IMR-90 (cell line): ENCODE measurements around the gene MRPS31. TPM values are rescaled to one million over a fixed set of nuclear protein-coding genes. Genes with fewer than 3 reads are reported as not detected.

ENCODE experiments used
- ATAC-seq: fragments of 200-7000 bp; cut with Tn5 transposase; 2 replicates; pipeline ENCODE4 v1.9.1; 2020; ENCODE audit warnings: low read depth, mild to moderate bottlenecking, moderate library complexity
- BruUV-seq: library from RNA; stranded (reverse); fragments of 400-500 nt; replicated peaks from 2 replicates; lab custom pipeline; 2021; lab: Mats Ljungman, UMichigan
- CTCF ChIA-PET: fragments of 300-600 bp; formaldehyde crosslinking; extraction: SDS; loops from one replicate; lab custom pipeline; 2021; ENCODE audit warnings: antibody characterized with exemption; lab: Yijun Ruan, JAX
- POLR2A ChIA-PET: fragments of 300-600 bp; sonication (Branson Sonifier 250); formaldehyde crosslinking; loops from one replicate; lab custom pipeline; 2022; ENCODE audit warnings: antibody characterized with exemption; ENCODE audit not compliant: unreplicated experiment; lab: Charles Lee
- DNase-seq: peaks from one replicate; pipeline ENCODE4 v3.0.0; 2013
- H2AFZ ChIP-seq: replicated peaks from 2 replicates; pipeline ENCODE3; 2013; ENCODE audit warnings: low read length, mild to moderate bottlenecking; ENCODE audit not compliant: poor library complexity
- H2AK5ac ChIP-seq: 2 replicates; pipeline ENCODE4 v1.6.1; 2013; ENCODE audit warnings: low read depth, low read length, inconsistent platforms
- H2AK9ac ChIP-seq: replicated peaks from 2 replicates; pipeline ENCODE3; 2013; ENCODE audit warnings: mild to moderate bottlenecking, low read depth, low read length, moderate library complexity; ENCODE audit not compliant: poor library complexity
- H2BK120ac ChIP-seq: 2 replicates; pipeline ENCODE4 v1.6.1; 2013; ENCODE audit warnings: low read depth, low read length, inconsistent platforms
- H2BK15ac ChIP-seq: 3 replicates; pipeline ENCODE4 v1.6.1; 2013; ENCODE audit warnings: low read depth, low read length, inconsistent platforms
- H2BK20ac ChIP-seq: 2 replicates; pipeline ENCODE4 v1.6.1; 2013; ENCODE audit warnings: low read depth, mild to moderate bottlenecking, inconsistent platforms, low read length, moderate library complexity
- H2BK5ac ChIP-seq: 2 replicates; pipeline ENCODE4 v1.6.1; 2013; ENCODE audit warnings: mild to moderate bottlenecking, low read depth, low read length, inconsistent platforms; ENCODE audit not compliant: poor library complexity, severe bottlenecking
- H3K14ac ChIP-seq: replicated peaks from 2 replicates; pipeline ENCODE4 v1.6.1; 2013; ENCODE audit warnings: low read depth, low read length, inconsistent platforms
- H3K18ac ChIP-seq: 2 replicates; pipeline ENCODE4 v1.6.1; 2013; ENCODE audit warnings: low read depth, low read length, control low read depth
- H3K23ac ChIP-seq: 2 replicates; pipeline ENCODE4 v1.6.1; 2013; ENCODE audit warnings: low read depth, low read length, inconsistent platforms
- H3K27ac ChIP-seq: 2 replicates; pipeline ENCODE4 v1.5.1; 2013; ENCODE audit warnings: mild to moderate bottlenecking, control low read depth, low read length; ENCODE audit not compliant: insufficient read depth
- H3K27me3 ChIP-seq: 2 replicates; pipeline ENCODE4 v1.6.1; 2013; ENCODE audit warnings: low read length; ENCODE audit not compliant: control insufficient read depth, insufficient read depth
- H3K36me3 ChIP-seq: 2 replicates; pipeline ENCODE4 v1.6.1; 2013; ENCODE audit warnings: low read length, mixed read lengths; ENCODE audit not compliant: control insufficient read depth, insufficient read depth
- H3K4ac ChIP-seq: 2 replicates; pipeline ENCODE4 v1.6.1; 2013; ENCODE audit warnings: low read depth, low read length, inconsistent platforms
- H3K4me1 ChIP-seq: 2 replicates; pipeline ENCODE4 v1.6.1; 2013; ENCODE audit warnings: low read length, mixed read lengths; ENCODE audit not compliant: control insufficient read depth, insufficient read depth
- H3K4me2 ChIP-seq: 2 replicates; pipeline ENCODE4 v1.6.1; 2013; ENCODE audit warnings: low read depth, mild to moderate bottlenecking, control low read depth, low read length, moderate library complexity
- H3K4me3 ChIP-seq: 2 replicates; pipeline ENCODE4 v1.5.1; 2013; ENCODE audit warnings: low read depth, mild to moderate bottlenecking, control low read depth, low read length, moderate library complexity; ENCODE audit not compliant: insufficient read depth
- H3K56ac ChIP-seq: 2 replicates; pipeline ENCODE4 v1.6.1; 2013; ENCODE audit warnings: low read length, inconsistent platforms; ENCODE audit not compliant: insufficient read depth; ENCODE audit errors: extremely low read depth
- H3K79me1 ChIP-seq, 2 experiments: 2 replicates each; pipeline ENCODE4 v1.6.1; 2013; ENCODE audit warnings: low read length in 2 of 2, inconsistent platforms in 1 of 2, low read depth in 1 of 2
- H3K9ac ChIP-seq: 2 replicates; pipeline ENCODE4 v1.6.1; 2013; ENCODE audit warnings: low read depth, low read length, control low read depth
- H3K9me1 ChIP-seq: 2 replicates; pipeline ENCODE4 v1.6.1; 2013; ENCODE audit warnings: low read length, inconsistent platforms; ENCODE audit not compliant: insufficient read depth
- H3K9me3 ChIP-seq: 2 replicates; pipeline ENCODE4 v1.6.1; 2013; ENCODE audit warnings: low read length; ENCODE audit not compliant: control insufficient read depth, insufficient read depth
- H4K20me1 ChIP-seq: 2 replicates; pipeline ENCODE4 v1.6.1; 2013; ENCODE audit warnings: low read length, inconsistent platforms; ENCODE audit not compliant: insufficient read depth
- H4K5ac ChIP-seq: 2 replicates; pipeline ENCODE4 v1.6.1; 2013; ENCODE audit warnings: mild to moderate bottlenecking, low read depth, low read length, control low read depth
- H4K8ac ChIP-seq, 2 experiments: 2 replicates each; pipeline ENCODE4 v1.6.1; 2013; ENCODE audit warnings: low read depth in 2 of 2, low read length in 2 of 2, control low read depth in 1 of 2, inconsistent platforms in 1 of 2
- H4K91ac ChIP-seq: 2 replicates; pipeline ENCODE4 v1.6.1; 2013; ENCODE audit warnings: low read depth, low read length, inconsistent platforms; ENCODE audit not compliant: insufficient read depth
- CEBPB ChIP-seq: IDR thresholded peaks from 2 replicates; pipeline ENCODE4 v1.6.1; 2012; ENCODE audit warnings: low read depth, low read length, improper control_type of control experiment
- WGBS, 2 experiments: methylation state at CpG; one replicate each; pipeline versions ENCODE4 v1.1.5 to v1.1.7; 2013; ENCODE audit warnings: missing lambda C conversion rate in 2 of 2; ENCODE audit not compliant: insufficient read length in 1 of 2; ENCODE audit errors: extremely low coverage in 2 of 2; 5-methylcytosine and 5-hydroxymethylcytosine counted together
- dilution Hi-C: fragments of 300-500 bp; cut with HindIII; formaldehyde crosslinking; loops from one replicate; pipeline ENCODE4 v1.14.3; 2018; ENCODE audit warnings: low sequenced_read_pairs; ENCODE audit not compliant: unreplicated experiment
- in situ Hi-C: fragments of 300-500 bp; cut with MboI; formaldehyde crosslinking; loops from 3 replicates; pipeline ENCODE4 v1.14.3; 2019; ENCODE audit warnings: low sequenced_read_pairs, inconsistent platforms, mixed read lengths
- intact Hi-C: fragments of 100-400 bp; cut with micrococcal nuclease; formaldehyde crosslinking; loops from 2 replicates; pipeline ENCODE4 v1.10.0; 2022
- polyA plus RNA-seq, 3 experiments: library from polyadenylated mRNA; depleted of rRNA; stranded (reverse); fragments of >200 nt; gene quantifications; 2 replicates each; pipeline ENCODE4 v1.2.3, GENCODE V29; 2012; ENCODE audit warnings: low replicate concordance in 1 of 3
- total RNA-seq: library from RNA; depleted of rRNA; stranded (reverse); fragments of >200 nt; gene quantifications from 2 replicates; pipeline ENCODE4 v1.2.3, GENCODE V29; 2012
- TF ChIP-seq, protein P1 (sequence below): fragments of 150-350 bp; IDR thresholded peaks from 2 replicates; pipeline ENCODE4 v1.6.1; 2016; ENCODE audit warnings: low read depth, mild to moderate bottlenecking, low read length, moderate library complexity, borderline replicate concordance

The MRPS31 gene
- total and polyA plus RNA-seq, 2 of the 4 experiments (the other 2 are of a cell fraction) = 9.3 to 14.8 TPM

DNA sequence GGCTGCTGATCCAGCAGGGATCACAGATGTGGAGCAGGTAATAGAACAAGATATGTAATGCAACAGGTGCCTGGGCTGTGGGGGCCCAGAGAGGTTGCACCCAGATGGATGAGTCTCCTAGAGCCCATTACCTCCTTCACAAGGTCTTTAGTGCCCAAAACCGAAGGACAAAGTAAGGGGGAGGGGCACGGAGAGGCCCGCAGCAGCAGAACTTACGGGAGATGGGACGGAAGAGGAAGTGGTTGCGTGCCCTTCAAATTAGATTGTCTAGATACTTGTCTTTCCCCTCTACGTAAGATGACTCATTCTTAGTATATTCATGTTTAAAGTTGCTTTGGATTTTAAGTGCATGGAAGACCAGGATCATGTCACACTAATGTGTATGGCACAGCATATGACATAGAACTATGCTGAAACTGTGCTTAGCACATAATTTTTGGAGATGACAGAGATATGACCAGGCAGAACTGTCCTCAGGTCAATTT, 5.7 kb upstream of the MRPS31 start:
- Histone ChIP-seq H2AK5ac (peak overlapping the region; percentile 18; the same call in 1 of the 2 replicates), H3K27ac (no peak overlapping the region), H3K9me1 (peaks cover 16% of the 10 kb centered on the region), H3K23ac (peak overlapping the region; percentile 10; the same call in 1 of the 2 replicates), H2BK5ac (no peak overlapping the region), H2AK9ac (no peak overlapping the region), H3K4me2 (0 out of 2 replicates have a peak overlapping the region, but pooled peaks have one; percentile 16), H3K18ac (no peak overlapping the region), H2BK15ac (0 out of 3 replicates have a peak overlapping the region, but pooled peaks have one; percentile 12), H2BK20ac (peak overlapping the region; percentile 66), H4K8ac (peak overlapping the region in 1 of 2 experiments; percentile 79; a peak in 2 of 4 replicates), H3K27me3 (no peaks in the 10 kb centered on the region), H3K14ac (peak overlapping the region; percentile 62; the same call in 1 of the 2 replicates), H4K91ac (no peak overlapping the region), H3K56ac (no peak overlapping the region), H3K9ac (no peak overlapping the region), H4K5ac (no peak overlapping the region), H2BK120ac (peak overlapping the region; percentile 66), H3K4me1 (peaks cover 5% of the 10 kb centered on the region), H3K36me3 (no peaks in the 10 kb centered on the region), H3K9me3 (no peaks in the 10 kb centered on the region), H3K4me3 (no peak overlapping the region), H4K20me1 (no peaks in the 10 kb centered on the region), H2AFZ (peak overlapping the region; percentile 81), H3K4ac (peak overlapping the region; percentile 75), H3K79me1 (no peaks in the 10 kb centered on the region)
- no CpG with 5 or more reads among the region's 7 CpGs for WGBS, 2 experiments
- ATAC-seq (peak; percentile 41), DNase-seq (peak; percentile 55)
- no TSS peak for BruUV-seq
- no peak for TF ChIP-seq CEBPB
- TF ChIP-seq, protein P1, sequence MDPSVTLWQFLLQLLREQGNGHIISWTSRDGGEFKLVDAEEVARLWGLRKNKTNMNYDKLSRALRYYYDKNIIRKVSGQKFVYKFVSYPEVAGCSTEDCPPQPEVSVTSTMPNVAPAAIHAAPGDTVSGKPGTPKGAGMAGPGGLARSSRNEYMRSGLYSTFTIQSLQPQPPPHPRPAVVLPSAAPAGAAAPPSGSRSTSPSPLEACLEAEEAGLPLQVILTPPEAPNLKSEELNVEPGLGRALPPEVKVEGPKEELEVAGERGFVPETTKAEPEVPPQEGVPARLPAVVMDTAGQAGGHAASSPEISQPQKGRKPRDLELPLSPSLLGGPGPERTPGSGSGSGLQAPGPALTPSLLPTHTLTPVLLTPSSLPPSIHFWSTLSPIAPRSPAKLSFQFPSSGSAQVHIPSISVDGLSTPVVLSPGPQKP = no peak
- POLR2A ChIA-PET = no interaction called here
- intact Hi-C loops (loop anchor here (2.0 to 10.0 kb wide), 3 partner anchors 278 to 1092 kb away; no protein-coding TSS in a partner anchor), dilution Hi-C loops (no loop called here), in situ Hi-C loops (no loop called here)
- CTCF ChIA-PET = interaction anchor here (0.6 to 2.5 kb wide), 5 partner anchors 11 to 191 kb away, joined by 3 to 8 read pairs (median 4); no protein-coding TSS in a partner anchor
